ENCODE results near the gene GRM5.

Gene GRM5

DNA sequence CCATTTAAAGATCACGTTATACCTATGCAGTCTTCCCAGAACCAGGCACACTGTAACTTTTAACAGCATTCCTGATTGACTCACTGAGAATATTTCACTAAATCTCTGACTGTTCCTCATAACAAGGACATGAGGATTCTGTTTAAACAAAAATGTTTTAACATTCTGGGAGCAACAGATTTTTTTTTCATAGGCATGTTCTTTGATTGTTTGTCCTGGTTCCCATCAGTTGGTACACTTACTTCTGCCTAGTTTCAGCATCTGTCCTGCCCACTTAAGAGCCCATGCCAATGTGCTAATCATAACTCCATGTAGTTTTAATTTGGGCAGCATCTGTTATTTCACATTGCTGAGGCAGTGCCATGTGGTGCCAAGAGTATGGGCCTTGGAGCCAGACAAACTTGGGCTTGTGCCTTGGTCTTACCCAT is 589.8 kb downstream of the GRM5 start:
- TF ChIP-seq, protein P1, sequence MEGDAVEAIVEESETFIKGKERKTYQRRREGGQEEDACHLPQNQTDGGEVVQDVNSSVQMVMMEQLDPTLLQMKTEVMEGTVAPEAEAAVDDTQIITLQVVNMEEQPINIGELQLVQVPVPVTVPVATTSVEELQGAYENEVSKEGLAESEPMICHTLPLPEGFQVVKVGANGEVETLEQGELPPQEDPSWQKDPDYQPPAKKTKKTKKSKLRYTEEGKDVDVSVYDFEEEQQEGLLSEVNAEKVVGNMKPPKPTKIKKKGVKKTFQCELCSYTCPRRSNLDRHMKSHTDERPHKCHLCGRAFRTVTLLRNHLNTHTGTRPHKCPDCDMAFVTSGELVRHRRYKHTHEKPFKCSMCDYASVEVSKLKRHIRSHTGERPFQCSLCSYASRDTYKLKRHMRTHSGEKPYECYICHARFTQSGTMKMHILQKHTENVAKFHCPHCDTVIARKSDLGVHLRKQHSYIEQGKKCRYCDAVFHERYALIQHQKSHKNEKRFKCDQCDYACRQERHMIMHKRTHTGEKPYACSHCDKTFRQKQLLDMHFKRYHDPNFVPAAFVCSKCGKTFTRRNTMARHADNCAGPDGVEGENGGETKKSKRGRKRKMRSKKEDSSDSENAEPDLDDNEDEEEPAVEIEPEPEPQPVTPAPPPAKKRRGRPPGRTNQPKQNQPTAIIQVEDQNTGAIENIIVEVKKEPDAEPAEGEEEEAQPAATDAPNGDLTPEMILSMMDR (IDR thresholded peaks at IDR 0.05; ENCODE audit: low read length): no peak
- no peak for TF ChIP-seq EZH2 (IDR thresholded peaks at IDR 0.05; ENCODE audit: borderline replicate concordance, low read length)
- Histone ChIP-seq H3K27me3 (ENCODE audit: insufficient read depth, low read length) (no peaks in the 10 kb centered on the region), H3K36me3 (ENCODE audit: insufficient read depth, low read length) (no peaks in the 10 kb centered on the region), H3K4me3 (ENCODE audit: low read depth, low read length, poor library complexity, severe bottlenecking) (no peak overlapping the region), H3K27ac (ENCODE audit: low read depth, low read length, poor library complexity, severe bottlenecking) (no peak overlapping the region), H3K79me2 (ENCODE audit: insufficient read depth, low read length) (no peaks in the 10 kb centered on the region), H3K9ac (ENCODE audit: low read length) (no peak overlapping the region), H3K4me2 (ENCODE audit: low read length) (no peak overlapping the region), H4K20me1 (ENCODE audit: insufficient read depth, low read length) (no peaks in the 10 kb centered on the region), H3K9me2 (ENCODE audit: low read depth, low read length) (no peaks in the 10 kb centered on the region), H2AFZ (ENCODE audit: low read length) (no peak overlapping the region), H3K9me3 (ENCODE audit: low read length) (no peaks in the 10 kb centered on the region), H3F3A (ENCODE audit: insufficient read depth, low read length) (no peaks in the 10 kb centered on the region), H3K4me1 (ENCODE audit: insufficient read depth, low read length, severe bottlenecking) (no peaks in the 10 kb centered on the region)

DNA sequence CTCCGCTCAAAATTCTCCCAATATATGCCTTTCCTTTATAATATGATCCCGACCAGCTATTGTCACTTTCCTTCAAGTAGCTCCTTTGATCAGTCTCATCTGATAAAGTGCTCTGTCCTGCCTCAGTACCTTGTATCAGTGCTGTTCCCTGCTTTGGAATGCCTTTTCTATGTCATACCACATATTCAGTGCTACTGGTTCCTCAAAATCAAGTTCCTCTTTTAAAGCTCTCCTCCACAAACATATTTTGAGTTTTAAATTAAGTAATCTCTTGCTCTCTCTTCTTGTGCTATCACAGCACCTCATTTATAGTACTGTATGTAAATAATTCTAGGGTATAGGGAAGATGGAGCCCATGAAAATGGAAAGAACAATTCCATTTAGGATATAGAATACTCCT is 591.1 kb downstream of the GRM5 start:
- H3K9me2 ChIP-seq (ENCODE audit: low read depth, low read length): no peaks in the 10 kb centered on the region
- no peaks in the 10 kb centered on the region for H3K27me3 ChIP-seq (ENCODE audit: insufficient read depth, low read length)
- H3K36me3 ChIP-seq (ENCODE audit: insufficient read depth, low read length): no peaks in the 10 kb centered on the region
- H3F3A ChIP-seq (ENCODE audit: insufficient read depth, low read length): no peaks in the 10 kb centered on the region
- H2AFZ ChIP-seq (ENCODE audit: low read length): no peak overlapping the region
- TF ChIP-seq, protein P1 (IDR thresholded peaks at IDR 0.05; ENCODE audit: low read length): no peak
- no peak for TF ChIP-seq EZH2 (IDR thresholded peaks at IDR 0.05; ENCODE audit: borderline replicate concordance, low read length)
- no peak overlapping the region for H3K4me2 ChIP-seq (ENCODE audit: low read length)
- H3K79me2 ChIP-seq (ENCODE audit: insufficient read depth, low read length): no peaks in the 10 kb centered on the region
- no peak overlapping the region for H3K27ac ChIP-seq (ENCODE audit: low read depth, low read length, poor library complexity, severe bottlenecking)
- H3K9ac ChIP-seq (ENCODE audit: low read length): no peak overlapping the region
- no peaks in the 10 kb centered on the region for H4K20me1 ChIP-seq (ENCODE audit: insufficient read depth, low read length)
- no peaks in the 10 kb centered on the region for H3K4me1 ChIP-seq (ENCODE audit: insufficient read depth, low read length, severe bottlenecking)
- H3K4me3 ChIP-seq (ENCODE audit: low read depth, low read length, poor library complexity, severe bottlenecking): no peak overlapping the region
- H3K9me3 ChIP-seq (ENCODE audit: low read length): no peaks in the 10 kb centered on the region

DNA sequence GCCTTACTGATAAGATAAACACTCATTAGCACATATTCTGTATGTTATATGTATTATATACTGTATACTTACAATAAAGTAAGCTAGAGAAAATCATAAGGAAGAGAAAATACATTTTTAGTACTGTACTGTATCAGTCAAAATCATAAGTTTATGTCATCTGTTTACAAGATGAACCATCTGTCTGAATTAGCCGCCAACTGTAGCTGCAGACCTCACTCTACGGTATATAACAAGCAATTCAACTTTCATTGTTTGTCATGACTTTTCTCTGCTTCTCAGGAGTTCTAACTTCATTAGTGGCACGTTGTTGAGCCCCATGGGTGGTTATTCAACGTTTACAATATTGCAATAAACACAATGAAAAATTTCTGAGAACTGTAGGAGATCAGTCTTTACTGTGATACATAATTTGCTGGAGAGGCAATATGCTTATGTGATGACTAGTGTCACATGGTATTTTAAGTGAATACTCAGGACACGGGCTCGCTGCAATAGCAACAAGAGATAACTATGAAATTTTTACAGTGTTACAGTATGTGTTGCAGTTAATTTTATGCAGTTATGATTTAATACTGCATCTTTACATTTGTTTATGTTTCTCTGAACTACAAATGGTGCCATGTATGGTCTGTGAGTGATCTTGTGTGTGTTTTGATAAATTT is 596.1 kb downstream of the GRM5 start:
- no peaks in the 10 kb centered on the region for H3K36me3 ChIP-seq (ENCODE audit: insufficient read depth, low read length)
- H4K20me1 ChIP-seq (ENCODE audit: insufficient read depth, low read length): no peaks in the 10 kb centered on the region
- no peaks in the 10 kb centered on the region for H3K79me2 ChIP-seq (ENCODE audit: insufficient read depth, low read length)
- H3K9me3 ChIP-seq (ENCODE audit: low read length): no peaks in the 10 kb centered on the region
- H3K27ac ChIP-seq (ENCODE audit: low read depth, low read length, poor library complexity, severe bottlenecking): no peak overlapping the region
- H3K9me2 ChIP-seq (ENCODE audit: low read depth, low read length): no peaks in the 10 kb centered on the region
- H2AFZ ChIP-seq (ENCODE audit: low read length): no peak overlapping the region
- no peak overlapping the region for H3K4me2 ChIP-seq (ENCODE audit: low read length)
- H3F3A ChIP-seq (ENCODE audit: insufficient read depth, low read length): no peaks in the 10 kb centered on the region
- no peaks in the 10 kb centered on the region for H3K27me3 ChIP-seq (ENCODE audit: insufficient read depth, low read length)
- H3K4me1 ChIP-seq (ENCODE audit: insufficient read depth, low read length, severe bottlenecking): no peaks in the 10 kb centered on the region
- H3K4me3 ChIP-seq (ENCODE audit: low read depth, low read length, poor library complexity, severe bottlenecking): no peak overlapping the region
- H3K9ac ChIP-seq (ENCODE audit: low read length): no peak overlapping the region
- no peak for TF ChIP-seq EZH2 (IDR thresholded peaks at IDR 0.05; ENCODE audit: borderline replicate concordance, low read length)
- TF ChIP-seq, protein P1 (IDR thresholded peaks at IDR 0.05; ENCODE audit: low read length): no peak
